SU-DHL-6 (cell line): Measurements from ENCODE around the gene ZMYND15.

Source experiments
- H2AFZ ChIP-seq: fragments of 200-600 bp; sonication (generic); 2 replicates; pipeline ENCODE4 v1.6.1; 2014; ENCODE audit warnings: low read depth, mild to moderate bottlenecking, moderate library complexity, mixed read lengths, antibody characterized with exemption, low read length; ENCODE audit not compliant: severe bottlenecking
- H3F3A ChIP-seq: fragments of 200-600 bp; shearing (Covaris generic); 2 replicates; pipeline ENCODE4 v1.6.0; 2016; ENCODE audit warnings: antibody characterized with exemption, mild to moderate bottlenecking; ENCODE audit not compliant: insufficient read depth
- H3K27ac ChIP-seq: fragments of 200-600 bp; sonication (generic); 2 replicates; pipeline ENCODE4 v1.5.1; 2016; ENCODE audit warnings: low read depth, mild to moderate bottlenecking, low read length, moderate library complexity, mixed read lengths
- H3K27me3 ChIP-seq: fragments of 200-600 bp; sonication (generic), shearing (Covaris generic); 2 replicates; pipeline ENCODE4 v1.6.0; 2014; ENCODE audit warnings: mild to moderate bottlenecking, low read length
- H3K36me3 ChIP-seq: fragments of 200-600 bp; sonication (generic); 2 replicates; pipeline ENCODE4 v1.6.1; 2014; ENCODE audit warnings: mild to moderate bottlenecking, low read length, mixed read lengths
- H3K4me2 ChIP-seq: fragments of 300-600, 200-600 bp; shearing (Covaris generic), sonication (generic); 2 replicates; pipeline ENCODE4 v1.6.0; 2014; ENCODE audit warnings: low read length, low read depth, mild to moderate bottlenecking; ENCODE audit not compliant: poor library complexity, severe bottlenecking
- H3K4me3 ChIP-seq: fragments of 200-600 bp; sonication (generic); 2 replicates; pipeline ENCODE4 v1.5.1; 2014; ENCODE audit warnings: antibody characterized with exemption, low read length, mild to moderate bottlenecking, mixed read lengths; ENCODE audit not compliant: insufficient read depth, poor library complexity, severe bottlenecking
- H3K79me2 ChIP-seq: fragments of 200-600 bp; sonication (generic); 2 replicates; pipeline ENCODE4 v1.6.1; 2014; ENCODE audit warnings: mild to moderate bottlenecking, low read length, moderate library complexity; ENCODE audit not compliant: insufficient read depth
- H3K9ac ChIP-seq: fragments of 200-600 bp; sonication (generic); 2 replicates; pipeline ENCODE4 v1.7.0; 2014; ENCODE audit warnings: mild to moderate bottlenecking, low read length
- H3K9me2 ChIP-seq: fragments of 200-600 bp; sonication (generic); replicated peaks from 2 replicates; pipeline ENCODE4 v1.6.1; 2014; ENCODE audit warnings: low read length; ENCODE audit not compliant: insufficient read depth
- H3K9me3 ChIP-seq: fragments of 200-600 bp; sonication (generic); 2 replicates; pipeline ENCODE4 v1.6.1; 2014; ENCODE audit warnings: low read length, mixed read lengths; ENCODE audit not compliant: insufficient read depth
- H4K20me1 ChIP-seq: fragments of 200-600 bp; sonication (generic); 2 replicates; pipeline ENCODE4 v1.6.1; 2014; ENCODE audit warnings: low read depth, mild to moderate bottlenecking, antibody characterized with exemption, low read length, moderate library complexity, mixed read lengths
- CTCF ChIP-seq: fragments of 200-600 bp; sonication (generic); IDR thresholded peaks from one replicate; pipeline ENCODE4 v1.5.1; 2017; ENCODE audit warnings: antibody characterized with exemption, mild to moderate bottlenecking, low read length, moderate library complexity; ENCODE audit not compliant: insufficient read depth, poor library complexity, severe bottlenecking
- EZH2phosphoT487 ChIP-seq: fragments of 200-600 bp; sonication (generic), shearing (Covaris generic); conservative IDR thresholded peaks from 2 replicates; pipeline ENCODE4 v1.6.1; 2018; ENCODE audit warnings: mild to moderate bottlenecking, antibody characterized with exemption, low read length, moderate library complexity, mixed read lengths

The ZMYND15 gene

GRCh38 chr17:4750606-4751005 is 11.0 kb downstream of the ZMYND15 start:
- TF ChIP-seq EZH2phosphoT487 (no peak), CTCF (no peak)
- H3K79me2 ChIP-seq, result no peaks in the 10 kb centered on the region
- no peaks in the 10 kb centered on the region for H4K20me1 ChIP-seq
- no peak overlapping the region for H3K4me3 ChIP-seq
- no peak overlapping the region for H3K27ac ChIP-seq
- H2AFZ ChIP-seq, result no peak overlapping the region
- H3F3A ChIP-seq, result no peaks in the 10 kb centered on the region
- H3K9me2 ChIP-seq, result no peaks in the 10 kb centered on the region
- no peaks in the 10 kb centered on the region for H3K9me3 ChIP-seq
- no peak overlapping the region for H3K9ac ChIP-seq
- no peaks in the 10 kb centered on the region for H3K36me3 ChIP-seq
- no peak overlapping the region for H3K4me2 ChIP-seq
- H3K27me3 ChIP-seq, result no peaks in the 10 kb centered on the region

GRCh38 chr17:4751932-4752331 is 12.3 kb downstream of the ZMYND15 start:
- TF ChIP-seq CTCF, result no peak
- TF ChIP-seq EZH2phosphoT487, result no peak
- Histone ChIP-seq H3K27ac (no peak overlapping the region), H3K36me3 (no peaks in the 10 kb centered on the region), H4K20me1 (no peaks in the 10 kb centered on the region), H3K9me2 (no peaks in the 10 kb centered on the region), H3K4me3 (no peak overlapping the region), H3K9me3 (no peaks in the 10 kb centered on the region), H3K9ac (no peak overlapping the region), H2AFZ (no peak overlapping the region), H3K4me2 (no peak overlapping the region), H3F3A (no peaks in the 10 kb centered on the region), H3K79me2 (no peaks in the 10 kb centered on the region), H3K27me3 (no peaks in the 10 kb centered on the region)

GRCh38 chr17:4753392-4753791 is 13.8 kb downstream of the ZMYND15 start:
- no peak overlapping the region for H3K27ac ChIP-seq
- no peak overlapping the region for H3K4me3 ChIP-seq
- H3K9me2 ChIP-seq, result no peaks in the 10 kb centered on the region
- H3K9me3 ChIP-seq, result no peaks in the 10 kb centered on the region
- H3F3A ChIP-seq, result no peaks in the 10 kb centered on the region
- TF ChIP-seq EZH2phosphoT487 (no peak), CTCF (no peak)
- no peak overlapping the region for H3K4me2 ChIP-seq
- no peaks in the 10 kb centered on the region for H3K79me2 ChIP-seq
- no peaks in the 10 kb centered on the region for H3K36me3 ChIP-seq
- H2AFZ ChIP-seq, result no peak overlapping the region
- H4K20me1 ChIP-seq, result no peaks in the 10 kb centered on the region
- H3K9ac ChIP-seq, result no peak overlapping the region
- no peaks in the 10 kb centered on the region for H3K27me3 ChIP-seq
